HG03521 (cell line): ENCODE data around the gene NLGN4Y.

Source experiments
- ATAC-seq: cut with Tn5 transposase; IDR thresholded peaks from one replicate; pipeline ENCODE4 v1.9.1; 2021; ENCODE audit warnings: mild to moderate bottlenecking, moderate library complexity; ENCODE audit not compliant: unreplicated experiment

Gene NLGN4Y

GRCh38 chrY:14524272-14525231, at the start of gene NLGN4Y:
Gene NLGN4Y (plus strand): TSS chrY:14524529. CDS start chrY:14622120, 97,591 bp downstream.
- ATAC-seq: peak; percentile 71

GRCh38 chrY:14485935-14486334, 38.4 kb upstream of the NLGN4Y start:
- ATAC-seq: no peak

GRCh38 chrY:14490226-14490625, 34.1 kb upstream of the NLGN4Y start:
- no peak for ATAC-seq

- ATAC-seq: no peak
Measured at GRCh38 chrY:14498071-14498470, 26.3 kb upstream of the NLGN4Y start.

- no peak for ATAC-seq
Measured at GRCh38 chrY:14504592-14504991, 19.7 kb upstream of the NLGN4Y start.

- ATAC-seq: no peak
Measured at GRCh38 chrY:14522379-14522950, 1.9 kb upstream of the NLGN4Y start.

- ATAC-seq: no peak
Measured at GRCh38 chrY:14523491-14524271, 648 bp upstream of the NLGN4Y start.

GRCh38 chrY:14525315-14525714, 986 bp downstream of the NLGN4Y start:
- no peak for ATAC-seq

GRCh38 chrY:14528361-14528760, 4.0 kb downstream of the NLGN4Y start:
- no peak for ATAC-seq

GRCh38 chrY:14536703-14537102, 12.4 kb downstream of the NLGN4Y start:
- no peak for ATAC-seq

GRCh38 chrY:14543506-14543905, 19.2 kb downstream of the NLGN4Y start:
- ATAC-seq: no peak

GRCh38 chrY:14581294-14581693, 57.0 kb downstream of the NLGN4Y start:
- ATAC-seq: no peak

GRCh38 chrY:14586725-14587124, 62.4 kb downstream of the NLGN4Y start:
- no peak for ATAC-seq

GRCh38 chrY:14601372-14601771, 77.0 kb downstream of the NLGN4Y start:
- ATAC-seq: no peak

GRCh38 chrY:14617625-14618024, 93.3 kb downstream of the NLGN4Y start:
- ATAC-seq: no peak

- ATAC-seq: no peak
Measured at GRCh38 chrY:14618513-14618912, 94.2 kb downstream of the NLGN4Y start.

- no peak for ATAC-seq
Measured at GRCh38 chrY:14628208-14628607, 103.9 kb downstream of the NLGN4Y start.

- ATAC-seq: no peak
Measured at GRCh38 chrY:14631676-14632075, 107.3 kb downstream of the NLGN4Y start.

GRCh38 chrY:14633718-14634117, 109.4 kb downstream of the NLGN4Y start:
- ATAC-seq: no peak

GRCh38 chrY:14634954-14635353, 110.6 kb downstream of the NLGN4Y start:
- ATAC-seq: no peak

GRCh38 chrY:14637551-14637950, 113.2 kb downstream of the NLGN4Y start:
- no peak for ATAC-seq
